NB4 (cell line): ENCODE results near the gene DAAM2.

Experiments
- MYC ChIP-seq: IDR thresholded peaks from 2 replicates; pipeline ENCODE4 v1.6.1; 2011; ENCODE audit warnings: low read depth, low read length
- POLR2A ChIP-seq: IDR thresholded peaks from 2 replicates; pipeline ENCODE4 v1.6.1; 2011; ENCODE audit warnings: mild to moderate bottlenecking; ENCODE audit not compliant: insufficient read length; ENCODE audit errors: extremely low read depth
- TF ChIP-seq, protein P1 (sequence below): IDR thresholded peaks from one replicate; pipeline ENCODE4 v1.5.1; 2012; ENCODE audit warnings: low read depth, low read length
- TF ChIP-seq, protein P2 (sequence below): IDR thresholded peaks from 2 replicates; pipeline ENCODE4 v1.6.1; 2011; ENCODE audit warnings: low read depth, low read length

DNA sequence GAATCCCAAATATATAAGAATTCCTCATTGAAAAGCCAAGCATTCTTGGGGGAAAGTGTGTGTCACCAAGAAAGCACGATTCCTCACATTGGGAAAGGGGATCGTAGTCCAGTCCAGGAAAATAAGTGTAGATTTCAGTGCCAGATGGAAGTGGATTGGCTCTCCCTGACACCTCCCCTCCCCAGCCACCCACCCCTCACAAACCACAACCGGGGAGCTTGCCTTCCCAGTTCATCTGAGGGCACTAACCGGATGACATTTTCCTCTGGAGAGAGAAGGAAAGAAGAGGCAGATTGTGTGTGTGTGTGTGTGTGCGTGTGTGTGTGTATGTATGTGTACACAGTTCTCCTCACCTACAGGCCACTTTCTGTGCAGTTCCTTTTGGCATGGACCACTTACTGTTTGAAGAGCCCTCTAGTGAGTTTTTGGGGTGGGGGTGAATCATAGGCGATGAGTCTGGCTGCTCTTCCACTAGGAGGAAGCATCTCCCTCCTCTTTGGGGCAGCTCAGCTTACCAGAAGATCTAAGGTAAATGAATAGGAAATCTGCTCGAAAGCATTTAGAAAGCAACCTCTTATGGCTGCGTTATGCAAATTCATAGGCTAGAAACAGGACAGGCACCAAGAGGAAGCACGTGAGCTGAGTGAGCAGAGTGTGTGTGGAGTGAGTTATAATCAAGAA, 20.8 kb downstream of the DAAM2 start:
- no peak for TF ChIP-seq POLR2A
- TF ChIP-seq, protein P1, sequence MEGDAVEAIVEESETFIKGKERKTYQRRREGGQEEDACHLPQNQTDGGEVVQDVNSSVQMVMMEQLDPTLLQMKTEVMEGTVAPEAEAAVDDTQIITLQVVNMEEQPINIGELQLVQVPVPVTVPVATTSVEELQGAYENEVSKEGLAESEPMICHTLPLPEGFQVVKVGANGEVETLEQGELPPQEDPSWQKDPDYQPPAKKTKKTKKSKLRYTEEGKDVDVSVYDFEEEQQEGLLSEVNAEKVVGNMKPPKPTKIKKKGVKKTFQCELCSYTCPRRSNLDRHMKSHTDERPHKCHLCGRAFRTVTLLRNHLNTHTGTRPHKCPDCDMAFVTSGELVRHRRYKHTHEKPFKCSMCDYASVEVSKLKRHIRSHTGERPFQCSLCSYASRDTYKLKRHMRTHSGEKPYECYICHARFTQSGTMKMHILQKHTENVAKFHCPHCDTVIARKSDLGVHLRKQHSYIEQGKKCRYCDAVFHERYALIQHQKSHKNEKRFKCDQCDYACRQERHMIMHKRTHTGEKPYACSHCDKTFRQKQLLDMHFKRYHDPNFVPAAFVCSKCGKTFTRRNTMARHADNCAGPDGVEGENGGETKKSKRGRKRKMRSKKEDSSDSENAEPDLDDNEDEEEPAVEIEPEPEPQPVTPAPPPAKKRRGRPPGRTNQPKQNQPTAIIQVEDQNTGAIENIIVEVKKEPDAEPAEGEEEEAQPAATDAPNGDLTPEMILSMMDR = no peak
- TF ChIP-seq, protein P2, sequence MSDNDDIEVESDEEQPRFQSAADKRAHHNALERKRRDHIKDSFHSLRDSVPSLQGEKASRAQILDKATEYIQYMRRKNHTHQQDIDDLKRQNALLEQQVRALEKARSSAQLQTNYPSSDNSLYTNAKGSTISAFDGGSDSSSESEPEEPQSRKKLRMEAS = no peak
- TF ChIP-seq MYC = no peak
